ENCODE measurements around the gene FAM3C. TPM values are rescaled to one million over a fixed set of nuclear protein-coding genes. Genes with fewer than 3 reads are reported as not detected.

Gene FAM3C
- total and polyA plus RNA-seq, 4 donors = 16.5 to 32.3 (median 22.5) TPM

DNA sequence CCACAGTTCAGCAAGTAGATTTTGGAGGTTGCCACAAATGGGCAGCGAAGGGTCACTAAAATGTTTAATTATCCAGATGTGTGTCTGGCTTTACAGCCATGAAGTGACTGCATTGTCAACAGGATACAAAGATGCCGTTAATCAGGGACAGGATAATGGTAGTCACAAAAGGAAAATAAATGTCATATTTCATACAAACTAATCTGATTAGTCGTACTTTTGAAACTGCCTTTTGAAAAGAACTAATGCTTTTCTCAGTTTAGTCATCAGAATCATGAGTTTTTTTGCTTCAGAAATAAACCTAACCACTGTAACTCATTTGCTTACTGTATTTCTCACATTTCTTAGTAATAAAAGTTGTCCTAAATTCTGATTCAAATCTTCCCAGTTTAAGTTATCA is 89.5 kb downstream of the FAM3C start (continued):
- TF ChIP-seq, protein P1, sequence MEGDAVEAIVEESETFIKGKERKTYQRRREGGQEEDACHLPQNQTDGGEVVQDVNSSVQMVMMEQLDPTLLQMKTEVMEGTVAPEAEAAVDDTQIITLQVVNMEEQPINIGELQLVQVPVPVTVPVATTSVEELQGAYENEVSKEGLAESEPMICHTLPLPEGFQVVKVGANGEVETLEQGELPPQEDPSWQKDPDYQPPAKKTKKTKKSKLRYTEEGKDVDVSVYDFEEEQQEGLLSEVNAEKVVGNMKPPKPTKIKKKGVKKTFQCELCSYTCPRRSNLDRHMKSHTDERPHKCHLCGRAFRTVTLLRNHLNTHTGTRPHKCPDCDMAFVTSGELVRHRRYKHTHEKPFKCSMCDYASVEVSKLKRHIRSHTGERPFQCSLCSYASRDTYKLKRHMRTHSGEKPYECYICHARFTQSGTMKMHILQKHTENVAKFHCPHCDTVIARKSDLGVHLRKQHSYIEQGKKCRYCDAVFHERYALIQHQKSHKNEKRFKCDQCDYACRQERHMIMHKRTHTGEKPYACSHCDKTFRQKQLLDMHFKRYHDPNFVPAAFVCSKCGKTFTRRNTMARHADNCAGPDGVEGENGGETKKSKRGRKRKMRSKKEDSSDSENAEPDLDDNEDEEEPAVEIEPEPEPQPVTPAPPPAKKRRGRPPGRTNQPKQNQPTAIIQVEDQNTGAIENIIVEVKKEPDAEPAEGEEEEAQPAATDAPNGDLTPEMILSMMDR (IDR thresholded peaks at IDR 0.05; ENCODE audit: low read depth, low read length, missing input control) = no peak

DNA sequence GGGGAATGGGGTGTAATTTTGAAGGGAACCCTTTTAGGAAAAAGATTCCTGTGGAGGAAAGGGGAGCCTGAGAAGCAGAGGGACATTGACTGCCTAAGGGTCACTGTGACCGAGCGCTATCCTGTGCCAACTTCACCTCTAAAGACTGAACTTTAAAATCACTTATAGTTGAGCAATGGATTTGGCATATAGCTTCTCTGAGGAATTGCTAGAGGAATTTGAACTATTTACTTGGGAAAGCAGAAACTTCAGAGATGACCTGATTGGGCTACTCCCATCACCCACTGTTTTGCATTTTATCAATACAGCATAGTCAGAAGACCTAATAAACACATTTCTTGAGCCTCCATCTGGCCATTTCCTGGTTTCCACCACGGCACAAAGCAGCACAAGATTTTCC is 91.0 kb downstream of the FAM3C start:
- TF ChIP-seq, protein P2, sequence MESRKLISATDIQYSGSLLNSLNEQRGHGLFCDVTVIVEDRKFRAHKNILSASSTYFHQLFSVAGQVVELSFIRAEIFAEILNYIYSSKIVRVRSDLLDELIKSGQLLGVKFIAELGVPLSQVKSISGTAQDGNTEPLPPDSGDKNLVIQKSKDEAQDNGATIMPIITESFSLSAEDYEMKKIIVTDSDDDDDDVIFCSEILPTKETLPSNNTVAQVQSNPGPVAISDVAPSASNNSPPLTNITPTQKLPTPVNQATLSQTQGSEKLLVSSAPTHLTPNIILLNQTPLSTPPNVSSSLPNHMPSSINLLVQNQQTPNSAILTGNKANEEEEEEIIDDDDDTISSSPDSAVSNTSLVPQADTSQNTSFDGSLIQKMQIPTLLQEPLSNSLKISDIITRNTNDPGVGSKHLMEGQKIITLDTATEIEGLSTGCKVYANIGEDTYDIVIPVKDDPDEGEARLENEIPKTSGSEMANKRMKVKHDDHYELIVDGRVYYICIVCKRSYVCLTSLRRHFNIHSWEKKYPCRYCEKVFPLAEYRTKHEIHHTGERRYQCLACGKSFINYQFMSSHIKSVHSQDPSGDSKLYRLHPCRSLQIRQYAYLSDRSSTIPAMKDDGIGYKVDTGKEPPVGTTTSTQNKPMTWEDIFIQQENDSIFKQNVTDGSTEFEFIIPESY (IDR thresholded peaks at IDR 0.05) = no peak
- TF ChIP-seq RXRA (IDR thresholded peaks at IDR 0.05) (peak in 1 of 2 donors; percentile 4), TAF1 (conservative IDR thresholded peaks at IDR 0.05) (no peak)
- H3K4me3 ChIP-seq (ENCODE audit: low read depth in 1 of 3, low read length in 3 of 3) = no peak overlapping the region
- no peaks in the 10 kb centered on the region for H3K9me3 ChIP-seq (ENCODE audit: control insufficient read depth in 4 of 4, low read length in 3 of 4)
- H3K9ac ChIP-seq (ENCODE audit: low read depth in 1 of 2, low read length in 2 of 2) = no peak overlapping the region
- no peaks in the 10 kb centered on the region for H3K36me3 ChIP-seq (ENCODE audit: control insufficient read depth in 4 of 4, insufficient read depth in 3 of 4, low read depth in 1 of 4, low read length in 3 of 4)
- 61% methylated on average over 3 of the region's 3 CpGs for WGBS
- no peaks in the 10 kb centered on the region for H3K27me3 ChIP-seq (ENCODE audit: control insufficient read depth in 4 of 4, insufficient read depth in 4 of 4, low read length in 3 of 4)
- no peak for DNase-seq (ENCODE audit: low spot score)
- no peak overlapping the region for H3K27ac ChIP-seq (ENCODE audit: low read depth in 1 of 2, low read length in 2 of 2)
- H3K4me1 ChIP-seq (ENCODE audit: control insufficient read depth in 4 of 4, insufficient read depth in 4 of 4, low read length in 3 of 4) = peaks cover 0 to 4% (median 0%) of the 10 kb centered on the region in 4 donors

DNA sequence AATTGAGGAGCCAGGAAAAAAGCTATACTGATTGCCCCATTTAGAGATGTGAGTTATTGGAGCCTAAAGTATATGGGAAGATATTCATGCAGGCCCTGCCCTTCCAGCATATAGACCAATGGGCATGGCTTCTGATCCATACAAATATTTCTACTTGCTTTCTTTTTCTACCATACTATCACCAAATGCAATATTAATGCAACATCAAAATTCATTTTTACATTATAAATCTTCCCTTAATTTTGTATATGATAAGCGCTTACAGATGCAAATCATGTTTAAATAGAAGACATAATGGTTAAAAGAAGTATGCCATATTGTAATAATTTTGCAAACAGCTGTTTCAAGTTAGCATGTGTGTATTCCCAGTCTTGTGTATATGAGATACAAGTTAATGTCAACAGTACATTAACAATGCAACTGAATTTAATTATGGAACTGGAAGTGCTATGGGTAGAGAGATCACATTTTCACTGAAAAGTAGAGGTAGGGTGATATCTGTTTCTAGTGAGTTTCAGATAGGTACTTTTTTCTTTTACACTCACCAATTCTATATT is 91.9 kb downstream of the FAM3C start:
- H3K4me3 ChIP-seq (ENCODE audit: low read depth in 1 of 3, low read length in 3 of 3) = no peak overlapping the region
- no peaks in the 10 kb centered on the region for H3K36me3 ChIP-seq (ENCODE audit: control insufficient read depth in 4 of 4, insufficient read depth in 3 of 4, low read depth in 1 of 4, low read length in 3 of 4)
- no peaks in the 10 kb centered on the region for H3K27me3 ChIP-seq (ENCODE audit: control insufficient read depth in 4 of 4, insufficient read depth in 4 of 4, low read length in 3 of 4)
- peaks cover 0 to 4% (median 0%) of the 10 kb centered on the region in 4 donors for H3K4me1 ChIP-seq (ENCODE audit: control insufficient read depth in 4 of 4, insufficient read depth in 4 of 4, low read length in 3 of 4)
- H3K9ac ChIP-seq (ENCODE audit: low read depth in 1 of 2, low read length in 2 of 2) = no peak overlapping the region
- H3K27ac ChIP-seq (ENCODE audit: low read depth in 1 of 2, low read length in 2 of 2) = no peak overlapping the region
- H3K9me3 ChIP-seq (ENCODE audit: control insufficient read depth in 4 of 4, low read length in 3 of 4) = no peaks in the 10 kb centered on the region
- TF ChIP-seq, protein P3, sequence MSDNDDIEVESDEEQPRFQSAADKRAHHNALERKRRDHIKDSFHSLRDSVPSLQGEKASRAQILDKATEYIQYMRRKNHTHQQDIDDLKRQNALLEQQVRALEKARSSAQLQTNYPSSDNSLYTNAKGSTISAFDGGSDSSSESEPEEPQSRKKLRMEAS (IDR thresholded peaks at IDR 0.05) = no peak
- TF ChIP-seq EGR1 (IDR thresholded peaks at IDR 0.05; ENCODE audit: low read depth in 2 of 2) (no peak), FOXA2 (IDR thresholded peaks at IDR 0.05) (no peak), GABPA (IDR thresholded peaks at IDR 0.05 in 1 of 2, conservative IDR thresholded peaks at IDR 0.05 in 1 of 2) (no peak), FOXA1 (IDR thresholded peaks at IDR 0.05) (no peak), TAF1 (conservative IDR thresholded peaks at IDR 0.05) (no peak), SP1 (IDR thresholded peaks at IDR 0.05) (no peak), HNF4G (IDR thresholded peaks at IDR 0.05) (no peak)
- TF ChIP-seq, protein P4, sequence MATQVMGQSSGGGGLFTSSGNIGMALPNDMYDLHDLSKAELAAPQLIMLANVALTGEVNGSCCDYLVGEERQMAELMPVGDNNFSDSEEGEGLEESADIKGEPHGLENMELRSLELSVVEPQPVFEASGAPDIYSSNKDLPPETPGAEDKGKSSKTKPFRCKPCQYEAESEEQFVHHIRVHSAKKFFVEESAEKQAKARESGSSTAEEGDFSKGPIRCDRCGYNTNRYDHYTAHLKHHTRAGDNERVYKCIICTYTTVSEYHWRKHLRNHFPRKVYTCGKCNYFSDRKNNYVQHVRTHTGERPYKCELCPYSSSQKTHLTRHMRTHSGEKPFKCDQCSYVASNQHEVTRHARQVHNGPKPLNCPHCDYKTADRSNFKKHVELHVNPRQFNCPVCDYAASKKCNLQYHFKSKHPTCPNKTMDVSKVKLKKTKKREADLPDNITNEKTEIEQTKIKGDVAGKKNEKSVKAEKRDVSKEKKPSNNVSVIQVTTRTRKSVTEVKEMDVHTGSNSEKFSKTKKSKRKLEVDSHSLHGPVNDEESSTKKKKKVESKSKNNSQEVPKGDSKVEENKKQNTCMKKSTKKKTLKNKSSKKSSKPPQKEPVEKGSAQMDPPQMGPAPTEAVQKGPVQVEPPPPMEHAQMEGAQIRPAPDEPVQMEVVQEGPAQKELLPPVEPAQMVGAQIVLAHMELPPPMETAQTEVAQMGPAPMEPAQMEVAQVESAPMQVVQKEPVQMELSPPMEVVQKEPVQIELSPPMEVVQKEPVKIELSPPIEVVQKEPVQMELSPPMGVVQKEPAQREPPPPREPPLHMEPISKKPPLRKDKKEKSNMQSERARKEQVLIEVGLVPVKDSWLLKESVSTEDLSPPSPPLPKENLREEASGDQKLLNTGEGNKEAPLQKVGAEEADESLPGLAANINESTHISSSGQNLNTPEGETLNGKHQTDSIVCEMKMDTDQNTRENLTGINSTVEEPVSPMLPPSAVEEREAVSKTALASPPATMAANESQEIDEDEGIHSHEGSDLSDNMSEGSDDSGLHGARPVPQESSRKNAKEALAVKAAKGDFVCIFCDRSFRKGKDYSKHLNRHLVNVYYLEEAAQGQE (IDR thresholded peaks at IDR 0.05) = no peak
- TF ChIP-seq, protein P2 (IDR thresholded peaks at IDR 0.05) = no peak
- no peak for DNase-seq (ENCODE audit: low spot score)
- 97% methylated on average over 1 of the region's 1 CpG for WGBS
